Uterus (tissue), 2 donors: ENCODE data around the gene GLI1.
"Not testable (repeated sequence)": the region's sequence is repeated elsewhere in the genome, so short reads cannot be mapped to it uniquely, and the experiment has no call there.

ENCODE experiments used
- CTCF ChIP-seq, 4 experiments: fragments of 200-600 bp in 2 of 4; fragments of 450-650 bp in 2 of 4; sonication (generic) in 2 of 4; IDR thresholded peaks; one replicate each; pipeline ENCODE4 v1.5.1; 2016 to 2019; ENCODE audit warnings: antibody characterized with exemption in 4 of 4, mild to moderate bottlenecking in 2 of 4, moderate library complexity in 1 of 4
- POLR2A ChIP-seq, 2 donors: fragments of 450-650 bp; IDR thresholded peaks; one replicate each; pipeline ENCODE4 v1.6.1; 2016; ENCODE audit warnings: antibody characterized with exemption in 2 of 2, mild to moderate bottlenecking in 1 of 2, moderate library complexity in 1 of 2

DNA sequence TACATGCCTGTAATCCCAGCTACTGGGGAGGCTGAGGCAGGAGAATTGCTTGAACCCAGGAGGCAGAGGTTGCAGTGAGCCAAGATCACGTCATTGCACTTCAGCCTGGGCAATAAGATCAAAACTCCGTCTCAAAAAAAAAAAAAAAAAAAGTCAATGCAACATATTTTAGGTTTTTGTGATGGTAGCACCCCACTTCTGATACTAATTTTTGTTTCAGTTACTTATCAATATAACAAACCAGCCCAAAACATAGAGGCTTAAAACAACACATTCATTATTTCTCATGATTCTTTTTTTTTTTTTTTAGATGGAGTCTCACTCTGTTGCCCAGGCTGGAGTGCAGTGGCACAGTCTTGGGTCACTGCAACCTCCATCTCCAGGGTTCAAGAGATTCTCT, 18.2 kb upstream of the GLI1 start:
- TF ChIP-seq CTCF, POLR2A (IDR thresholded peaks at IDR 0.05): not testable (repeated sequence)
